GM10248 (cell line): ENCODE results near the gene KCNJ2.

Source experiments
- CTCF ChIA-PET: fragments of 300-600 bp; sonication (Branson Sonifier 250); formaldehyde crosslinking; extraction: SDS; loops from one replicate; lab custom pipeline; 2021; ENCODE audit warnings: antibody characterized with exemption; lab: Yijun Ruan, JAX
- POLR2A ChIA-PET: fragments of 350-650 bp; sonication (Branson Sonifier 250); formaldehyde crosslinking; extraction: SDS; loops from one replicate; lab custom pipeline; 2020; ENCODE audit warnings: antibody characterized with exemption; lab: Yijun Ruan, JAX
- DNase-seq: peaks from one replicate; pipeline ENCODE4 v3.0.0; 2012; ENCODE audit errors: extremely low spot score
- TF ChIP-seq, protein P1 (sequence below): IDR thresholded peaks from 2 replicates; pipeline ENCODE4 v1.5.1; 2012; ENCODE audit warnings: mild to moderate bottlenecking, low read depth; ENCODE audit errors: extremely low read depth, missing control alignments, control extremely low read depth

Gene KCNJ2

DNA sequence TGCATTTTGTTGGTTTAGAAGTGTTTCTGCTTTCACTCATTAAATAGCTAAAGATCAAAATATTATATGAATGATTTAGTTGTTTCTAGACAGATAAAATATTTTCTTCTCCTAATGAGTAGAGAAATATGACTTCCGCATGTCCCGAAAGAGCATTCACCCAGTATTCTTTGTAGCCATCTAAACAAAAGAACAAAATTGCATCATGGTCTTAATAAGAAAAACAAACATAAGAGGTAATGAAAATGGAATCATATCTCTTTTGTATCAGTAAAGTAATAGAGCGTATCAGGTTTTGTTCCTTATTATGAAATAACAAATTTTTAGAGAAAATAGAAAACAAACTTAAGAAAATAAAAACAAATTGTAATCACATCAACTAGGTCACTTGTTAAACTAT, 16.1 kb upstream of the KCNJ2 start:
- ChIA-PET CTCF (interaction anchor here (1.3 to 1.5 kb wide), 3 partner anchors 14 to 628 kb away, joined by 3 to 4 read pairs (median 4); no protein-coding TSS in a partner anchor), POLR2A (no interaction called here)
- DNase-seq = no peak
- TF ChIP-seq, protein P1, sequence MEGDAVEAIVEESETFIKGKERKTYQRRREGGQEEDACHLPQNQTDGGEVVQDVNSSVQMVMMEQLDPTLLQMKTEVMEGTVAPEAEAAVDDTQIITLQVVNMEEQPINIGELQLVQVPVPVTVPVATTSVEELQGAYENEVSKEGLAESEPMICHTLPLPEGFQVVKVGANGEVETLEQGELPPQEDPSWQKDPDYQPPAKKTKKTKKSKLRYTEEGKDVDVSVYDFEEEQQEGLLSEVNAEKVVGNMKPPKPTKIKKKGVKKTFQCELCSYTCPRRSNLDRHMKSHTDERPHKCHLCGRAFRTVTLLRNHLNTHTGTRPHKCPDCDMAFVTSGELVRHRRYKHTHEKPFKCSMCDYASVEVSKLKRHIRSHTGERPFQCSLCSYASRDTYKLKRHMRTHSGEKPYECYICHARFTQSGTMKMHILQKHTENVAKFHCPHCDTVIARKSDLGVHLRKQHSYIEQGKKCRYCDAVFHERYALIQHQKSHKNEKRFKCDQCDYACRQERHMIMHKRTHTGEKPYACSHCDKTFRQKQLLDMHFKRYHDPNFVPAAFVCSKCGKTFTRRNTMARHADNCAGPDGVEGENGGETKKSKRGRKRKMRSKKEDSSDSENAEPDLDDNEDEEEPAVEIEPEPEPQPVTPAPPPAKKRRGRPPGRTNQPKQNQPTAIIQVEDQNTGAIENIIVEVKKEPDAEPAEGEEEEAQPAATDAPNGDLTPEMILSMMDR = no peak

DNA sequence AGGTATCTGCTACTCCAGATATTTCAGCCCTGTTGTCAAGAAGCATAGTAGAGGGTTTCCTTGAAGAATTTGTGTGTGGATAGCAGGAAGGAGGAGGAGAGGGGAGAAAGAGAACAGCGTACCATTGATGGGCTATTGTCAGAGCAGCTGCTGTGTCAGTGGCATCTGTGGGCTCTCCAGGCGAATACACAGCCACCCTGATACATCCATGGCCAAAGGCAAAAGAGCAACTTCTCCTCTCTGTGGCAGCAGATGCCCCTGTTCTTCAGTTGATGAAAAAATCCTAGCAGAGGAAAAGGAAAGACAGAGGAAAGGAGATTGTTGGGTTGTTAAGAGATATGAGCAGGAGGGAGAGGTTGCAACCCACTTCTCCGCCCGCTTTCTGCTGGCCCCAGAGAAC, 12.2 kb upstream of the KCNJ2 start:
- TF ChIP-seq, protein P1 = no peak
- POLR2A ChIA-PET = no interaction called here
- CTCF ChIA-PET = interaction anchor here (0.7 to 1.2 kb wide), 2 partner anchors 52 to 550 kb away, joined by 3 to 4 read pairs; no protein-coding TSS in a partner anchor
- DNase-seq = no peak

DNA sequence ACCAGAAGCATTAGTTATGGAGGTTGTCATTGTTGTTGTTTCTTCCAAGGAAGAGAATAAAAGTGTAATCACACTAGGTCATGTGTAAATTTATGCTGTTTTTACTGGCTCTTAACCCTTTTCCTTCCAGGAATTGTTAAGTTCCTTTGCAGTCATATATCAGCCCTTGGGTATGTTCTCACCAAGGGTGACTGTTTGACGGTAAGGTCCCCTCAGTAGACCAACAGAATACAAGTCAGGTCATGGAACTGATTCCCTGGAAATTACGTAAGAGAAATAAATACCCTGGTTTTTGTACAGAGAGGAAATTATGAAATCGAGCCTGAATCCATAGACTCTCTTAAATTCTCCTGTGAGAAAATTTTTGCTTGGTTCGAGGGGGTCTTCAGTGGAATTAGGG, 11.2 kb upstream of the KCNJ2 start:
- DNase-seq = no peak
- ChIA-PET CTCF (interaction anchor here (1.2 kb wide), 1 partner anchor 551 kb away, joined by 4 read pairs; no protein-coding TSS in a partner anchor), POLR2A (no interaction called here)
- TF ChIP-seq, protein P1 = no peak

DNA sequence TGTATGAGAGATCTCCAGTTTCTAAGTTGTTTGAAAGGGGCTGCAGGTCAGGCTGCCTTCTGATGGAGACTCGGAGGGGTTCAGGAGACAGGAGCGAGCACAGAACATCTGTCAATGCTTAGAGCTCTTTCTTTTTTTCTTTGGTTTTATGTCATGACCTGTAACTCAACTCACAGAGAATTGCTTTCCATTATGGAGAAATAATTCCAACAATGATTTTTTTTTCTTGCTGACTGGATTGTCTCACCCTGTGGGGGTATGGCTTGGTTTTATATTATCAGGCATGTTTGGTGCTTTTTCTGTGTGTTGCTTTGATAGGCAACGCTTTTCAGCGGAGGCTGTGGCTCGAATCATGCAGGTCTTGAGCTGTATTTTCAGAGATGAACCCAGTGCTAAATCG, 10.7 kb upstream of the KCNJ2 start:
- POLR2A ChIA-PET = no interaction called here
- TF ChIP-seq, protein P1 = no peak
- CTCF ChIA-PET = interaction anchor here (1.1 kb wide), 1 partner anchor 549 kb away, joined by 3 read pairs; no protein-coding TSS in a partner anchor
- no peak for DNase-seq

DNA sequence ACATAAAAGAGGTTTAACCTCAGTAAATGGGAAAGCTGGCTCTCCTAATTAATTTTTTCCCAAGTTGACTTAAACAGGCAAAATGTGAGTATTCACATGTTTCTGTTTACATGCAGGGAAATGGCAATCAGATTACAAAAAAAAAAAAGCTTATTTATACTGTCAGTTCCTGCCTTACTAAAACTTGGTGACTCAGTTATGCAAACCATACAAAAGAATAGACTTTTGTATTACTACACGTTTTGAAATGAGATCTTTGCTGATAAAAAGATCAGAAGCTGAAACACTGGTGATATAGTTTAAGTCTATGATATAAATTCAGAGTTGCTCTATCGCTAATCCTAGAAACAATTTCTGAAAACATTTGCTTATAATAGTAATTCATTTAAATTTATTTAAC, 9.4 kb upstream of the KCNJ2 start:
- no peak for DNase-seq
- TF ChIP-seq, protein P1 = no peak
- POLR2A ChIA-PET = no interaction called here
- CTCF ChIA-PET = interaction anchor here (1.1 kb wide), 1 partner anchor 11 kb away, joined by 4 read pairs; no protein-coding TSS in a partner anchor

DNA sequence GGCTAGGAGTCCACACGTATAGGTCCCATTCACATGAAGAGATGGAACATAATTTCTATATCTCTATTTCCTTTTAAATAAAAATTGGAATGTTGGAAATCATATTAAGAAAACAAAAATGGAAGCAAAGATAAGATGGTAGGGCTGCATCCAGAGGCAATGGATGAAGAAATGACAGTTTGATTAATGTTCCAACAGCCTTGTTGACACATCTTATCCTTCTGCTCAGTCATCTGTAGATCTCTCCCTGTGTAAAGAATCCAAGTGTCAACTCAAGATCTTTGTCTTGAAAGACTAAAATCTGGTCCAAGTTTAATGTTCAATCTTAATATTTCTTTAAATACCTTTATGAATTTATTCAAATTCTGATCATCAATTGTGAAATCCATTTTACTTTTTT, 7.8 kb upstream of the KCNJ2 start:
- TF ChIP-seq, protein P1 = no peak
- ChIA-PET POLR2A (no interaction called here), CTCF (no interaction called here)
- DNase-seq = no peak
